GM23338 (cell line): ENCODE data around the gene NRCAM.

Experiments
- CREB1 ChIP-seq: fragments of 250-450 bp; sonication (Bioruptor Pico); IDR thresholded peaks from 2 replicates; pipeline ENCODE4 v1.5.0; 2020; ENCODE audit warnings: low read depth, mild to moderate bottlenecking, moderate library complexity
- CTCF ChIP-seq, 2 experiments: fragments of 200-600 bp in 1 of 2; sonication (generic) in 1 of 2; conservative IDR thresholded peaks; 2 replicates each; pipeline versions ENCODE4 v1.5.1 to v1.6.1; 2016 to 2017; ENCODE audit warnings: antibody characterized with exemption in 2 of 2, low read depth in 2 of 2, mild to moderate bottlenecking in 2 of 2, moderate library complexity in 1 of 2
- ETS1 ChIP-seq: IDR thresholded peaks from 2 replicates; pipeline ENCODE4 v1.6.1; 2016; ENCODE audit warnings: antibody characterized with exemption
- EZH2phosphoT487 ChIP-seq: fragments of 200-600 bp; sonication (generic); IDR thresholded peaks from one replicate; pipeline ENCODE4 v1.8.1; 2018; ENCODE audit warnings: antibody characterized with exemption; ENCODE audit not compliant: unreplicated experiment
- TF ChIP-seq, protein P1 (sequence below): IDR thresholded peaks from one replicate; pipeline ENCODE4 v1.6.1; 2018; ENCODE audit warnings: antibody characterized with exemption; ENCODE audit not compliant: unreplicated experiment

DNA sequence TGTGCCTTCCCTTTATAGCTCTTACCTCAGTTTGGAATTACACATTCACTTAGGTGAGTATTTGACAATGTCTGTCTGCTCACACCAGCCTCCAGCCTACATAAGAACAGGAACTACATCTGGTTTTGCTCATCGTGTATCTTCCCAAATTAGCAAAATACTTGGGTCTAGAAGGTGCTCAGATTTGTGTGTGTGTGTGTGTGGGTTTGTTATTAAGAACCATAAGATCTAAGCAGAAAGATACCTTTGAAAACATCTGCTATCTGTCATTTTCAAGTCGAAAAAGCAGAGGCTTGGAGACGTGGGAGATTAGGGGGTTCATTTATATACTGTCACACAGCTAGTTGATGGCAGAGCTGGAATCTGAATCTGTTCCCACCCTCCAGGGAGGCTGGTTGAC is 311.3 kb downstream of the NRCAM start:
- TF ChIP-seq CTCF (conservative IDR thresholded peaks at IDR 0.05; ENCODE audit: low read depth in 2 of 2) (no peak), ETS1 (no peak), EZH2phosphoT487 (no peak), CREB1 (CRISPR knock-in tag) (no peak)
- TF ChIP-seq, protein P1, sequence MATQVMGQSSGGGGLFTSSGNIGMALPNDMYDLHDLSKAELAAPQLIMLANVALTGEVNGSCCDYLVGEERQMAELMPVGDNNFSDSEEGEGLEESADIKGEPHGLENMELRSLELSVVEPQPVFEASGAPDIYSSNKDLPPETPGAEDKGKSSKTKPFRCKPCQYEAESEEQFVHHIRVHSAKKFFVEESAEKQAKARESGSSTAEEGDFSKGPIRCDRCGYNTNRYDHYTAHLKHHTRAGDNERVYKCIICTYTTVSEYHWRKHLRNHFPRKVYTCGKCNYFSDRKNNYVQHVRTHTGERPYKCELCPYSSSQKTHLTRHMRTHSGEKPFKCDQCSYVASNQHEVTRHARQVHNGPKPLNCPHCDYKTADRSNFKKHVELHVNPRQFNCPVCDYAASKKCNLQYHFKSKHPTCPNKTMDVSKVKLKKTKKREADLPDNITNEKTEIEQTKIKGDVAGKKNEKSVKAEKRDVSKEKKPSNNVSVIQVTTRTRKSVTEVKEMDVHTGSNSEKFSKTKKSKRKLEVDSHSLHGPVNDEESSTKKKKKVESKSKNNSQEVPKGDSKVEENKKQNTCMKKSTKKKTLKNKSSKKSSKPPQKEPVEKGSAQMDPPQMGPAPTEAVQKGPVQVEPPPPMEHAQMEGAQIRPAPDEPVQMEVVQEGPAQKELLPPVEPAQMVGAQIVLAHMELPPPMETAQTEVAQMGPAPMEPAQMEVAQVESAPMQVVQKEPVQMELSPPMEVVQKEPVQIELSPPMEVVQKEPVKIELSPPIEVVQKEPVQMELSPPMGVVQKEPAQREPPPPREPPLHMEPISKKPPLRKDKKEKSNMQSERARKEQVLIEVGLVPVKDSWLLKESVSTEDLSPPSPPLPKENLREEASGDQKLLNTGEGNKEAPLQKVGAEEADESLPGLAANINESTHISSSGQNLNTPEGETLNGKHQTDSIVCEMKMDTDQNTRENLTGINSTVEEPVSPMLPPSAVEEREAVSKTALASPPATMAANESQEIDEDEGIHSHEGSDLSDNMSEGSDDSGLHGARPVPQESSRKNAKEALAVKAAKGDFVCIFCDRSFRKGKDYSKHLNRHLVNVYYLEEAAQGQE: no peak
